ENCODE results near the gene SAGE1.
"Not testable (repeated sequence)": the region's sequence is repeated elsewhere in the genome, so short reads cannot be mapped to it uniquely, and the experiment has no call there.

GRCh38 chrX:135920516-135920915 is 27.0 kb downstream of the SAGE1 start:
- TF ChIP-seq EZH2phosphoT487 (IDR thresholded peaks at IDR 0.05; ENCODE audit: borderline replicate concordance, low read length); CTCF (IDR thresholded peaks at IDR 0.05; ENCODE audit: low read depth, low read length, poor library complexity, severe bottlenecking): not testable (repeated sequence)
